EH (cell line): ENCODE results near the gene CCDC138.

ENCODE experiments used
- DNase-seq: peaks from one replicate; pipeline ENCODE4 v3.0.0-alpha.2; 2015; ENCODE audit warnings: low read depth

CCDC138 gene

GRCh38 chr2:108825736-108826135 is 39.2 kb downstream of the CCDC138 start:
- DNase-seq: no peak

- DNase-seq: no peak
Observed at GRCh38 chr2:108829578-108830310, 43.2 kb downstream of the CCDC138 start.

GRCh38 chr2:108833219-108833618 is 46.6 kb downstream of the CCDC138 start:
- no peak for DNase-seq

GRCh38 chr2:108834620-108835019 is 48.0 kb downstream of the CCDC138 start:
- no peak for DNase-seq

- no peak for DNase-seq
Observed at GRCh38 chr2:108835040-108835439, 48.5 kb downstream of the CCDC138 start.

- no peak for DNase-seq
Observed at GRCh38 chr2:108837198-108837597, 50.6 kb downstream of the CCDC138 start.

GRCh38 chr2:108841506-108841905 is 54.9 kb downstream of the CCDC138 start:
- no peak for DNase-seq

GRCh38 chr2:108845923-108846322 is 59.4 kb downstream of the CCDC138 start:
- no peak for DNase-seq

- DNase-seq: no peak
Observed at GRCh38 chr2:108847000-108847399, 60.4 kb downstream of the CCDC138 start.

GRCh38 chr2:108852375-108852774 is 65.8 kb downstream of the CCDC138 start:
- DNase-seq: no peak

- DNase-seq: peak; percentile 71
Observed at GRCh38 chr2:108853421-108853820, 66.8 kb downstream of the CCDC138 start.

GRCh38 chr2:108854484-108854883 is 67.9 kb downstream of the CCDC138 start:
- DNase-seq: no peak

- peak; percentile 7 for DNase-seq
Observed at GRCh38 chr2:108855194-108855593, 68.6 kb downstream of the CCDC138 start.

- DNase-seq: peak; percentile 60
Observed at GRCh38 chr2:108858894-108859293, 72.3 kb downstream of the CCDC138 start.

GRCh38 chr2:108866041-108866440 is 79.5 kb downstream of the CCDC138 start:
- no peak for DNase-seq

- DNase-seq: no peak
Observed at GRCh38 chr2:108868911-108869310, 82.3 kb downstream of the CCDC138 start.

- no peak for DNase-seq
Observed at GRCh38 chr2:108869542-108869941, 83.0 kb downstream of the CCDC138 start.

- no peak for DNase-seq
Observed at GRCh38 chr2:108870069-108870644, 83.6 kb downstream of the CCDC138 start.

- DNase-seq: no peak
Observed at GRCh38 chr2:108877506-108877905, 90.9 kb downstream of the CCDC138 start.

GRCh38 chr2:108878276-108878675 is 91.7 kb downstream of the CCDC138 start:
- DNase-seq: no peak

GRCh38 chr2:108884619-108885018 is 98.0 kb downstream of the CCDC138 start:
- no peak for DNase-seq

GRCh38 chr2:108889907-108890306 is 103.3 kb downstream of the CCDC138 start:
- no peak for DNase-seq

- DNase-seq: peak; percentile 3
Observed at GRCh38 chr2:108893277-108893676, 106.7 kb downstream of the CCDC138 start.

GRCh38 chr2:108894766-108895165 is 108.2 kb downstream of the CCDC138 start:
- no peak for DNase-seq
